Left kidney (tissue), 2 donors: ENCODE measurements around the gene INF2. TPM values are rescaled to one million over a fixed set of nuclear protein-coding genes. Genes with fewer than 3 reads are reported as not detected.
"Not testable (repeated sequence)": the region's sequence is repeated elsewhere in the genome, so short reads cannot be mapped to it uniquely, and the experiment has no call there.

Experiments
- DNase-seq: peaks from one replicate; pipeline ENCODE4 v3.0.0-alpha.2; 2013
- polyA plus RNA-seq: library from polyadenylated mRNA; unstranded; fragments of 120-200 nt; gene quantifications from one replicate; pipeline ENCODE4 v1.2.1, GENCODE V29; 2013; ENCODE audit not compliant: insufficient read length

INF2 gene
- polyA plus RNA-seq, 1 donor = 38.9 TPM

DNA sequence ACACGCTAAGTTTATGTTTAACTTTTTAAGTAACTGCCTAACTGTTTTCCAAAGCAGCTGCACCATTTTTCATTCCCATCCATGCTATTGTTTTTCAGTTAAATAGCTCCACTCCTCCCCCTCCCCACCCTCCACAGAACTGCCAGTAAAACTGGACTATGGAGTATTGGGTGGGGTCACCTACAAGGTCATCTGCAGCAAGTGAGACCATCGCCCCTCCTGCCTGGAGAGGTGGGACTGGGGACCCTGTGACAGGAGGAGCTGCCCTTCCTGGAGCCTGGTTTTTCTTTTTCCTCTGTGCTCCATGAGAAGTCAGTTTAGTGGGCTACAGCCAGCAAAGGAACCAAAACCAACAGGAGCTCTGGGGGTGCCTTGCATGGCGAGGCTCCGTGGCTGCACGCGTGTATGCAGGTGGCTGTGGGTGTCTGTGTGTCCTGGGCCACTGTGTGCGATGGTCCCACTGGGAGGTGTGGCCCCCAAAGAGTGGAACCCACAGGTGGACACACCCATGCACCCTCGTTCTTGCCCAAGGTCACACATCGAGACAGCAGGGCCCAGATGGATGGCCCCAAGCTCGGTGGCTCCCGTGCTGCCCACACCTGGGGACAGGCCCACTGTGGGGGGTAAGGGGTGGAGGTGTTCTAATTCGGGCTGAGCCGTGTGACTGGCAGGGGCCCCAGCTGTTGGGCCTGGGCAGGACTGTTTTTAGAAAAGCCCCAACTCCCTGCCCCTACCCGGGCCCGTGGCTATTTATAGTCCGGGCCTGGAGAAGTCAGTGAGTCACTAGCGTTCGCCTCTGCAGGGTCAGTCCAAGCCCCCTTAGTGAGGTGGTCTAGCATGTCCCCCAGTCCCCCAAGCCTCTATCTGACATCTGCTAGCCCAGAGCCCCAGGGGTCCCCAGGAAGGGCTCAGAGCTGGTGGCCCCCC lies 32.4 kb downstream of the INF2 start:
- no peak for DNase-seq

- no peak for DNase-seq
These were observed 33.7 kb downstream of the INF2 start for GRCh38 chr14:104722938-104723650.

- no peak for DNase-seq
These were observed 34.4 kb downstream of the INF2 start, which contains the start of gene ADSS1 for GRCh38 chr14:104723651-104724406. TSS of gene ADSS1 (plus strand) at chr14:104724229. CDS start at chr14:104724271, 42 bp downstream.

DNA sequence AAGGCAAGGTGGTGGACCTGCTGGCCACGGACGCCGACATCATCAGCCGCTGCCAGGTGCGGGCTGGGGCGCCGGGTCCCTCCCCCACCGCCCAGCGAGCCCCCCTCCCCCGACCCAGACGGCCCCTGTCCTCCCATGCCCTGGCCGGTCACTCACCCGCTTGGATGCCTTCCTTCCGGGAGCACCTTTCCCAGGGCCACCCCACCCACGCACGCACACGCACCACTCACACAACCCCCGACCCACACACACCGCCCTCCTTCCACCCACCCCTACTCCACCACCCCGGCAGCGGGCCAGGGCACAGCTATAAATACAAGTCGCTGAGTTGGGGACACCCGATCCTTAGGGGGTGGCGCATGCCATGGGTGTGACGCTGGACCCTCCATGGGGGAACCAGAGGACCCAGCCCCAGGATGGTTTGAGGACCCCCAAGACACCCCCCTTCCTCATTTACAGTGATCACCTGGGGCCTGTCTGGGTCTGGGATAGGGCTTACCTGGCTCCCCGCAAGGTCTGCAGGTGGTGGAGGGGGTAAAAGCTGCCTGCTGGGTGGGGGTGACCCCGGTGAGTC lies 35.1 kb downstream of the INF2 start:
- DNase-seq = no peak

- peak; percentile 61 for DNase-seq
These were observed 35.8 kb downstream of the INF2 start for GRCh38 chr14:104724981-104725771.

DNA sequence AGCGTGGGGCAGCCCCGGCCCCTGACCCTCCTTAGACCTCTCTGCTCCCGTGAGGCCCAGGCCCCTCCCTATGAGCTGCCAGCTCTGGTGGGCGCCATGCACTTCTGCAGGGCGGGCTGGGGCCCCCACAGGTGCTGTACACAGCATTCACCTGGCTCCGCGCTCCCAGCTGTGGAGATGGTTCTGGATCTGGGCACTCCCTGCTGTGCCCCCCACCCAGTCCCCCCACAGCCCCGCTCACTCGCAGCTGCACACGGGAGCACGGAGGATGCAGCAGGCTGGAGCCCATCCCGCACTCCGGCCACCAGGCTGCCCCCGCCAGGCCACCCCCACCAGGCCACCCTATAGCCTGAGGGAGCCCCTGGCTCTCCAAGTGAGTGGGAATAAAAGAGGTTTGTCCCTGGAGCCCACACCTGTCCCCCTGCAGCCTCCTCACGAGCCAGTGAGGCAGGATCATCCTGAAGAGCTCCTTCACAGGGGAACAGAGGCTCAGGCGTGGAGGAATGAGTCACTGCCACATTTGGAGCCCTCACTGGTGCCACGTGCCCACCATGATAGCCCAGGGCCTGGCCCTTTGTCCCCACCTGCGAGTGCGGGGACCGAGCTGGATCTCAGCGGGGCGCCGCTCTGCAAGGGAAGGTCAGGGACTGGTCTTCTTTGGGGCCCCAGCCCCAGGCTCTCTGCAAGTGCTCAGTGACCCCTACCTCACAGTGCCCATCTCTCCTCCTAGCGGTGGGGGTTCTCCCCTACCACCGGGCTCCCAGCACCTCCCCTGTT lies 36.5 kb downstream of the INF2 start:
- no peak for DNase-seq

GRCh38 chr14:104726600-104727451 lies 37.4 kb downstream of the INF2 start:
- DNase-seq = no peak

DNA sequence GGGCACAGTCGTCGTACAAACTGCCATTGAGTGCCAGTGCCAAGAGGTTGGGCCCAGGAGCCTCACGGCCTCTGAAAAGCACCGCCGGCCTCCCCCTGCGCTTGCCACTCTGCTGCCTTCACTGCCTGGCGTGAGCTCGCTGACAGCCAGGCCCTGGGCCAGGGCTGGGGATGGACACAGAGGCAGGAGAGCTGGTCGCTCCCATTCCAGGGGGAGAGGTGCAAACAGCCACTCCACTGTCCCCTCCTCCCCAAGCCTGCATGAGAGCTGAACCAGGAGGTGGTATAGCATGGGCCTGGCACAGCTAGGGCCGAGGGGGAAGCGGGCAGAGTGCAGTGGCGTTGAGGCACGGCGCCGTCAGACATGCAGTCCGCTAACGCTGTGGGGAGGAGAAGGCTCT lies 39.2 kb downstream of the INF2 start:
- DNase-seq = no peak

DNA sequence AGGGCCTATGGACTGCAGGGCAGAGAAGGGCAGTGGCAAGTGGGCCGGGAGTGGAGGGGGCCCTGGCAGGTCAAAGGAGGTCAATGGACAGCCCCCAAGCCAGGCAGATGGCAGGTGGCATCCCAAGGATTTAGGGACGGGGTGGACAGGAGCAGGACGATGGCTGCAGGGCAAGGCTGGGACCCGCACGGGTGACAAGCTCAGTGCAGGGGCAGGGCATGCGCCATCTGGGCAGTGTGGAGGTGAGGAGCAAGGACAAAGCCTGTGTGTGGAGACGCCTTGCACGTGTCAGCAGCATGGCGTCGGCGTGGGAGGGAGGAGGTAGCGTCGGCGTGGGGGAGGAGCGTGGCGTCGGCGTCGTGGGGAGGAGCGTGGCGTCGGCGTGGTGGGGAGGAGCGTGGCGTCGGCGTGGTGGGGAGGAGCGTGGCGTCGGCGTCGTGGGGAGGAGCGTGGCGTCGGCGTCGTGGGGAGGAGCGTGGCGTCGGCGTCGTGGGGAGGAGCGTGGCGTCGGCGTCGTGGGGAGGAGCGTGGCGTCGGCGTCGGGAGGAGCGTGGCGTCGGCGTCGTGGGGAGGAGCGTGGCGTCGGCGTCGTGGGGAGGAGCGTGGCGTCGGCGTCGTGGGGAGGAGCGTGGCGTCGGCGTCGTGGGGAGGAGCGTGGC lies 39.9 kb downstream of the INF2 start:
- DNase-seq = not testable (repeated sequence)

GRCh38 chr14:104729835-104730181 lies 40.4 kb downstream of the INF2 start:
- DNase-seq = no peak

GRCh38 chr14:104730487-104730886 lies 41.1 kb downstream of the INF2 start:
- no peak for DNase-seq

- DNase-seq = no peak
These were observed 42.2 kb downstream of the INF2 start for GRCh38 chr14:104731320-104732294.

GRCh38 chr14:104732355-104732804 lies 43.0 kb downstream of the INF2 start:
- no peak for DNase-seq

GRCh38 chr14:104732931-104733681 lies 43.7 kb downstream of the INF2 start:
- DNase-seq = no peak

- no peak for DNase-seq
These were observed 44.7 kb downstream of the INF2 start for GRCh38 chr14:104734051-104734587.

- no peak for DNase-seq
These were observed 45.2 kb downstream of the INF2 start for GRCh38 chr14:104734601-104734990.
